OCI-LY1 (cell line): ENCODE measurements around the gene NDUFB11.

Source experiments
- CTCF ChIP-seq: fragments of 200-600 bp; sonication (generic), shearing (Covaris generic); IDR thresholded peaks from 2 replicates; pipeline ENCODE4 v1.5.1; 2017; ENCODE audit warnings: mild to moderate bottlenecking, antibody characterized with exemption, low read length, moderate library complexity, mixed read lengths
- EZH2 ChIP-seq: fragments of 200-600 bp; sonication (generic), shearing (Covaris generic); IDR thresholded peaks from 2 replicates; pipeline ENCODE4 v1.8.0; 2017; ENCODE audit warnings: borderline replicate concordance, mixed run types, mild to moderate bottlenecking, antibody characterized with exemption, low read length, moderate library complexity, mixed read lengths

- TF ChIP-seq EZH2 (no peak), CTCF (no peak)
Measured at GRCh38 chrX:47191331-47191730, 46.8 kb upstream of the NDUFB11 start.
